GM12878 (cell line): ENCODE measurements around the gene MLLT3. TPM values are rescaled to one million over a fixed set of nuclear protein-coding genes. Genes with fewer than 3 reads are reported as not detected.

Source experiments
- ATAC-seq: fragments of 200-7000 bp; cut with Tn5 transposase; 3 replicates; pipeline ENCODE4 v1.9.1; 2020; ENCODE audit warnings: mild to moderate bottlenecking, moderate library complexity
- BruUV-seq: library from RNA; stranded (reverse); fragments of 400-500 nt; replicated peaks from 2 replicates; lab custom pipeline; 2021; lab: Mats Ljungman, UMichigan
- CTCF ChIA-PET: fragments of 300-600 bp; sonication (Branson Sonifier 250); formaldehyde crosslinking; extraction: SDS; loops from one replicate; lab custom pipeline; 2021; ENCODE audit warnings: inconsistent platforms; lab: Yijun Ruan, JAX
- POLR2A ChIA-PET: fragments of 350-600 bp; formaldehyde crosslinking; extraction: SDS; loops from one replicate; lab custom pipeline; 2021; ENCODE audit warnings: inconsistent platforms; lab: Charles Lee
- RAD21 ChIA-PET: fragments of 300-600 bp; sonication (Branson Sonifier 250); formaldehyde crosslinking; loops from one replicate; lab custom pipeline; 2023; ENCODE audit warnings: antibody characterized with exemption; ENCODE audit not compliant: unreplicated experiment; lab: Charles Lee
- SMC1A ChIA-PET: fragments of 300-600 bp; sonication (Branson Sonifier 250); formaldehyde crosslinking; loops from one replicate; lab custom pipeline; 2023; ENCODE audit not compliant: unreplicated experiment, uncharacterized antibody; lab: Charles Lee
- DNase-seq: peaks from one replicate; pipeline ENCODE4 v3.0.0-alpha.2; 2011; ENCODE audit warnings: low read depth, low spot score
- FAIRE-seq: peaks from 3 replicates; lab custom pipeline; 2011; peaks lifted over from hg19 to GRCh38; lab: Jason Lieb, UNC
- H2AFZ ChIP-seq: 2 replicates; pipeline ENCODE4 v1.6.0; 2011; ENCODE audit warnings: low read depth, low read length, control low read depth; ENCODE audit not compliant: control insufficient read depth
- H3K27ac ChIP-seq: 2 replicates; pipeline ENCODE4 v1.5.1; 2011; ENCODE audit warnings: control low read depth; ENCODE audit not compliant: control insufficient read depth, insufficient read depth
- H3K27me3 ChIP-seq, 2 experiments: replicated peaks in 1 of 2; 2 replicates each; pipeline versions ENCODE4 v1.6.0 to v1.6.1; 2011; ENCODE audit warnings: low read length in 1 of 2; ENCODE audit not compliant: control insufficient read depth in 2 of 2, insufficient read depth in 2 of 2
- H3K36me3 ChIP-seq, 2 experiments: 2 replicates each; pipeline ENCODE4 v1.5.1; 2011; ENCODE audit warnings: low read length in 1 of 2; ENCODE audit not compliant: control insufficient read depth in 2 of 2, insufficient read depth in 2 of 2
- H3K4me1 ChIP-seq: 2 replicates; pipeline ENCODE4 v1.6.1; 2011; ENCODE audit warnings: mild to moderate bottlenecking, low read length, moderate library complexity, mixed read lengths; ENCODE audit not compliant: control insufficient read depth, insufficient read depth
- H3K4me2 ChIP-seq: 2 replicates; pipeline ENCODE4 v1.6.0; 2011; ENCODE audit warnings: control low read depth; ENCODE audit not compliant: control insufficient read depth, insufficient read depth
- H3K4me3 ChIP-seq: fragments of 200-600 bp; sonication (generic); 2 replicates; pipeline ENCODE4 v1.5.1; 2016
- H3K79me2 ChIP-seq: 2 replicates; pipeline ENCODE4 v1.6.0; 2011; ENCODE audit warnings: low read length; ENCODE audit not compliant: control insufficient read depth, insufficient read depth
- H3K9ac ChIP-seq: 2 replicates; pipeline ENCODE4 v1.8.0; 2011; ENCODE audit warnings: low read length, control low read depth, mixed read lengths; ENCODE audit not compliant: control insufficient read depth, insufficient read depth
- H3K9me3 ChIP-seq: replicated peaks from 3 replicates; pipeline ENCODE4 v1.5.1; 2011; ENCODE audit warnings: mild to moderate bottlenecking, low read length; ENCODE audit not compliant: control insufficient read depth, insufficient read depth
- H4K20me1 ChIP-seq: 2 replicates; pipeline ENCODE4 v1.6.0; 2011; ENCODE audit not compliant: control insufficient read depth, insufficient read depth
- BRCA1 ChIP-seq: IDR thresholded peaks from 2 replicates; pipeline ENCODE4 v1.6.1; 2011; ENCODE audit warnings: low read depth, low read length, improper control_type of control experiment
- CBX3 ChIP-seq: fragments of 200-600 bp; sonication (generic); IDR thresholded peaks from 2 replicates; pipeline ENCODE4 v1.6.1; 2016; ENCODE audit warnings: low read depth, borderline replicate concordance
- GABPA ChIP-seq: IDR thresholded peaks from 2 replicates; pipeline ENCODE4 v1.6.1; 2014; ENCODE audit warnings: antibody characterized with exemption, low read depth, mild to moderate bottlenecking, inconsistent platforms
- HDAC2 ChIP-seq: fragments of 200-600 bp; sonication (generic); IDR thresholded peaks from 2 replicates; pipeline ENCODE4 v1.6.1; 2017
- HDGF ChIP-seq: fragments of 450-650 bp; IDR thresholded peaks from 2 replicates; pipeline ENCODE4 v1.6.1; 2016; ENCODE audit warnings: antibody characterized with exemption
- KAT2A ChIP-seq: conservative IDR thresholded peaks from 2 replicates; pipeline ENCODE4 v1.6.1; 2011; ENCODE audit warnings: low read depth, low read length; ENCODE audit not compliant: control insufficient read depth
- NFIC ChIP-seq: IDR thresholded peaks from 2 replicates; pipeline ENCODE4 v1.6.1; 2012; ENCODE audit warnings: low read depth, mild to moderate bottlenecking, inconsistent platforms, low read length, moderate library complexity
- PAX5 ChIP-seq: IDR thresholded peaks from 2 replicates; pipeline ENCODE4 v1.6.1; 2011; ENCODE audit warnings: low read depth, low read length, borderline replicate concordance
- POLR2AphosphoS2 ChIP-seq: IDR thresholded peaks from 2 replicates; pipeline ENCODE4 v1.6.1; 2011; ENCODE audit warnings: low read depth, mild to moderate bottlenecking, low read length, improper control_type of control experiment, moderate library complexity
- RUNX3 ChIP-seq: IDR thresholded peaks from 2 replicates; pipeline ENCODE4 v1.6.1; 2012; ENCODE audit warnings: low read length, inconsistent platforms
- SMAD1 ChIP-seq: fragments of 450-650 bp; IDR thresholded peaks from 2 replicates; pipeline ENCODE4 v1.6.1; 2018; ENCODE audit warnings: mild to moderate bottlenecking, low read depth; ENCODE audit not compliant: partially characterized antibody
- SMARCA5 ChIP-seq: fragments of 450-650 bp; IDR thresholded peaks from 2 replicates; pipeline ENCODE4 v1.6.1; 2017; ENCODE audit warnings: mild to moderate bottlenecking
- STAT3 ChIP-seq: IDR thresholded peaks from 2 replicates; pipeline ENCODE4 v1.6.1; 2011; ENCODE audit warnings: low read depth, low read length, improper control_type of control experiment
- SUPT20H ChIP-seq: IDR thresholded peaks from 2 replicates; pipeline ENCODE4 v1.6.1; 2011; ENCODE audit warnings: low read depth, mild to moderate bottlenecking, low read length, moderate library complexity, borderline replicate concordance; ENCODE audit not compliant: control insufficient read depth
- TARDBP ChIP-seq: IDR thresholded peaks from 2 replicates; pipeline ENCODE4 v1.6.1; 2016; ENCODE audit warnings: borderline replicate concordance
- TCF12 ChIP-seq: IDR thresholded peaks from 2 replicates; pipeline ENCODE4 v1.6.1; 2011; ENCODE audit warnings: low read depth, mild to moderate bottlenecking, low read length
- YBX1 ChIP-seq: fragments of 450-650 bp; IDR thresholded peaks from 2 replicates; pipeline ENCODE4 v1.6.1; 2016; ENCODE audit warnings: antibody characterized with exemption
- ZNF207 ChIP-seq: fragments of 450-650 bp; IDR thresholded peaks from 2 replicates; pipeline ENCODE4 v1.6.1; 2014; ENCODE audit warnings: antibody characterized with exemption, mild to moderate bottlenecking, borderline replicate concordance
- in situ Hi-C: fragments of 300-500 bp; cut with MboI; formaldehyde crosslinking; loops from 9 replicates; pipeline ENCODE4 v1.14.3; 2018; ENCODE audit warnings: mixed read lengths
- intact Hi-C: fragments of 100-400 bp; cut with micrococcal nuclease; formaldehyde crosslinking; loops from one replicate; pipeline ENCODE4 v1.14.2; 2022; ENCODE audit not compliant: unreplicated experiment
- polyA plus RNA-seq, 11 experiments: library from polyadenylated mRNA; depleted of rRNA in 4 of 11; unstranded in 6 of 11; stranded (reverse) in 5 of 11; fragments of >200 nt; fragmentation: Nextera tagmentation in 4 of 11; fragmentation: Illumina TruSeq in 1 of 11; extraction: Ambion mirVana in 4 of 11; extraction: Trizol in 1 of 11; gene quantifications; 1 replicate in 1 of 11; 2 replicates in 10 of 11; pipeline versions ENCODE4 v1.2.1 to v1.2.3, GENCODE V29; 2011 to 2016; ENCODE audit warnings: inconsistent platforms in 2 of 11, missing spikeins in 2 of 11, low read depth in 1 of 11
- total RNA-seq, 4 experiments: library from RNA; depleted of rRNA in 3 of 4; stranded (reverse); fragments of >200 nt in 3 of 4; fragmentation: Illumina TruSeq in 1 of 4; extraction: Trizol in 1 of 4; gene quantifications; 2 replicates each; pipeline versions ENCODE4 v1.2.1 to v1.2.3, GENCODE V29; 2013 to 2021
- TF ChIP-seq, protein P1 (sequence below): IDR thresholded peaks from 2 replicates; pipeline ENCODE4 v1.6.1; 2012; ENCODE audit warnings: improper control_type of control experiment, low read depth, low read length; ENCODE audit not compliant: insufficient replicate concordance

Gene MLLT3
- total and polyA plus RNA-seq, 10 of the 15 experiments (the other 5 are each of a cell fraction or from before 2014, with no cell fraction given) = 17.7 to 72.3 (median 35.6) TPM

DNA sequence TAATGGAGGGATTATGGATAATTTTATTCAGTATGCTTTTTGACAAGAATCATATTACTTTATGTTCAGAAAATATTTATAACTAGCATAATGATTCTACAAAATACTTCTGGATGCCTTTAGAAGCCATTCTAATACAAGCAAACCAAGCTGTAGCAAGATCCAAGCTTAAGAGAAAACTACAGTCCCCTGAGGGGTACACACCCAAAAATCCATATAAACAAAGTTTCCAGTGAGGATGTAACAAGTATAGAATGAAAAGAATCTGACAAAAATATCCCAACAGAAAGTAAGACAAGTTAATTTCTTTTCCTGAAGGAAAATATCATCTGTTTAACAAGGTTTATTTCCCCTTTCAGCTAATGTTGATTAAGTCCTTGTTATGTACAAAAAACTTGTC, 53.9 kb downstream of the MLLT3 start:
- ChIA-PET SMC1A (interaction anchor here (0.6 kb wide), 2 partner anchors 10 to 47 kb away, joined by 3 read pairs; no protein-coding TSS in a partner anchor), RAD21 (interaction anchor here (1.3 kb wide), 1 partner anchor 54 kb away, joined by 3 read pairs; the partner anchor contains the start of gene MLLT3), POLR2A (no interaction called here), CTCF (interaction anchor here (1.2 to 1.8 kb wide), 2 partner anchors 11 to 16 kb away, joined by 4 read pairs; no protein-coding TSS in a partner anchor)
- peaks cover 20% of the 10 kb centered on the region for H3K4me1 ChIP-seq
- H3K4me3 ChIP-seq = no peak overlapping the region
- no peak for FAIRE-seq
- in situ Hi-C loops (no loop called here), intact Hi-C loops (no loop called here)
- DNase-seq = no peak
- no peaks in the 10 kb centered on the region for H3K9me3 ChIP-seq
- no TSS peak for BruUV-seq
- no peak overlapping the region for H3K27ac ChIP-seq
- H4K20me1 ChIP-seq = no peaks in the 10 kb centered on the region
- no peak overlapping the region for H2AFZ ChIP-seq
- no peaks in the 10 kb centered on the region for H3K36me3 ChIP-seq
- H3K79me2 ChIP-seq = peaks cover 70% of the 10 kb centered on the region
- H3K9ac ChIP-seq = no peak overlapping the region
- no peak for ATAC-seq
- no peak overlapping the region for H3K4me2 ChIP-seq
- H3K27me3 ChIP-seq = no peaks in the 10 kb centered on the region
- no peak for TF ChIP-seq SMARCA5
- TF ChIP-seq, protein P1, sequence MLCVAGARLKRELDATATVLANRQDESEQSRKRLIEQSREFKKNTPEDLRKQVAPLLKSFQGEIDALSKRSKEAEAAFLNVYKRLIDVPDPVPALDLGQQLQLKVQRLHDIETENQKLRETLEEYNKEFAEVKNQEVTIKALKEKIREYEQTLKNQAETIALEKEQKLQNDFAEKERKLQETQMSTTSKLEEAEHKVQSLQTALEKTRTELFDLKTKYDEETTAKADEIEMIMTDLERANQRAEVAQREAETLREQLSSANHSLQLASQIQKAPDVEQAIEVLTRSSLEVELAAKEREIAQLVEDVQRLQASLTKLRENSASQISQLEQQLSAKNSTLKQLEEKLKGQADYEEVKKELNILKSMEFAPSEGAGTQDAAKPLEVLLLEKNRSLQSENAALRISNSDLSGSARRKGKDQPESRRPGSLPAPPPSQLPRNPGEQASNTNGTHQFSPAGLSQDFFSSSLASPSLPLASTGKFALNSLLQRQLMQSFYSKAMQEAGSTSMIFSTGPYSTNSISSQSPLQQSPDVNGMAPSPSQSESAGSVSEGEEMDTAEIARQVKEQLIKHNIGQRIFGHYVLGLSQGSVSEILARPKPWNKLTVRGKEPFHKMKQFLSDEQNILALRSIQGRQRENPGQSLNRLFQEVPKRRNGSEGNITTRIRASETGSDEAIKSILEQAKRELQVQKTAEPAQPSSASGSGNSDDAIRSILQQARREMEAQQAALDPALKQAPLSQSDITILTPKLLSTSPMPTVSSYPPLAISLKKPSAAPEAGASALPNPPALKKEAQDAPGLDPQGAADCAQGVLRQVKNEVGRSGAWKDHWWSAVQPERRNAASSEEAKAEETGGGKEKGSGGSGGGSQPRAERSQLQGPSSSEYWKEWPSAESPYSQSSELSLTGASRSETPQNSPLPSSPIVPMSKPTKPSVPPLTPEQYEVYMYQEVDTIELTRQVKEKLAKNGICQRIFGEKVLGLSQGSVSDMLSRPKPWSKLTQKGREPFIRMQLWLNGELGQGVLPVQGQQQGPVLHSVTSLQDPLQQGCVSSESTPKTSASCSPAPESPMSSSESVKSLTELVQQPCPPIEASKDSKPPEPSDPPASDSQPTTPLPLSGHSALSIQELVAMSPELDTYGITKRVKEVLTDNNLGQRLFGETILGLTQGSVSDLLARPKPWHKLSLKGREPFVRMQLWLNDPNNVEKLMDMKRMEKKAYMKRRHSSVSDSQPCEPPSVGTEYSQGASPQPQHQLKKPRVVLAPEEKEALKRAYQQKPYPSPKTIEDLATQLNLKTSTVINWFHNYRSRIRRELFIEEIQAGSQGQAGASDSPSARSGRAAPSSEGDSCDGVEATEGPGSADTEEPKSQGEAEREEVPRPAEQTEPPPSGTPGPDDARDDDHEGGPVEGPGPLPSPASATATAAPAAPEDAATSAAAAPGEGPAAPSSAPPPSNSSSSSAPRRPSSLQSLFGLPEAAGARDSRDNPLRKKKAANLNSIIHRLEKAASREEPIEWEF = no peak
- no peak for TF ChIP-seq BRCA1
- no peak for TF ChIP-seq PAX5
- TF ChIP-seq STAT3 = no peak
- no peak for TF ChIP-seq GABPA
- no peak for TF ChIP-seq POLR2AphosphoS2
- no peak for TF ChIP-seq TCF12
- no peak for TF ChIP-seq SUPT20H
- TF ChIP-seq NFIC = no peak
- no peak for TF ChIP-seq ZNF207
- no peak for TF ChIP-seq TARDBP
- TF ChIP-seq SMAD1 = no peak
- TF ChIP-seq HDGF = no peak
- no peak for TF ChIP-seq YBX1
- TF ChIP-seq HDAC2 = no peak
- no peak for TF ChIP-seq CBX3
- no peak for TF ChIP-seq RUNX3
- TF ChIP-seq KAT2A = no peak
